HEK293T (cell line): ENCODE results near the gene JAK1.

ENCODE experiments used
- ARNT ChIP-seq: fragments of 450-650 bp; IDR thresholded peaks from 2 replicates; pipeline ENCODE4 v1.6.1; 2017; ENCODE audit warnings: mild to moderate bottlenecking
- ELF4 ChIP-seq: fragments of 450-650 bp; IDR thresholded peaks from 2 replicates; pipeline ENCODE4 v1.6.1; 2017; ENCODE audit warnings: antibody characterized with exemption
- FOXA1 ChIP-seq: fragments of 450-650 bp; IDR thresholded peaks from 2 replicates; pipeline ENCODE4 v1.6.1; 2016; ENCODE audit warnings: mild to moderate bottlenecking
- LEF1 ChIP-seq: fragments of 450-650 bp; IDR thresholded peaks from 2 replicates; pipeline ENCODE4 v1.6.1; 2017; ENCODE audit warnings: mild to moderate bottlenecking, borderline replicate concordance
- SUZ12 ChIP-seq: fragments of 450-650 bp; IDR thresholded peaks from 2 replicates; pipeline ENCODE4 v1.6.1; 2016; ENCODE audit warnings: mild to moderate bottlenecking
- TARDBP ChIP-seq: fragments of 450-650 bp; IDR thresholded peaks from 2 replicates; pipeline ENCODE4 v1.6.1; 2016
- ZNF384 ChIP-seq: fragments of 450-650 bp; IDR thresholded peaks from 2 replicates; pipeline ENCODE4 v1.6.1; 2016

DNA sequence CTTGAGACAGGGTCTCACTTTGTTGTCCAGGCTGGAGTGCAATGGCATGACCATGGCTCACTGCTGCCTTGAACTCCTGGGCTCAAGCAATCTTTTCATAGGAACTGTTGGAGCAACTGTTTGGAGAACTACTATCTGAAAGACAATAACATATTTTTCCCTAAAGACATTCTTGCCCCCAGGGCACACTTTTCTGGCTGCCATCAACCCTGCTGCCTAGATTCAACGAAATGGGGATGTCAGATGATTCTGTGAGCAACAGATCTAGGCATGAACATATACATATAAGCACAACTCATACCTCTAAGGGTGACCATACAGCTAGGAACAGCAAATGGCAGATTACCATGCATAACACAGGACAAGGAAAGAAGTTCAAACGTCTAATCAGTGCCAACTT is 27.4 kb downstream of the JAK1 start:
- no peak for TF ChIP-seq FOXA1
- TF ChIP-seq ARNT, result no peak
- no peak for TF ChIP-seq TARDBP
- TF ChIP-seq LEF1, result no peak
- no peak for TF ChIP-seq ZNF384
- no peak for TF ChIP-seq ELF4
- TF ChIP-seq SUZ12, result no peak
